ENCODE results near the gene VOPP1. TPM values are rescaled to one million over a fixed set of nuclear protein-coding genes. Genes with fewer than 3 reads are reported as not detected.
A peak's percentile ranks its signal among the peaks of the same experiment; 100 is the strongest.
"Not testable (repeated sequence)": the region's sequence is repeated elsewhere in the genome, so short reads cannot be mapped to it uniquely, and the experiment has no call there.

The VOPP1 gene
- total RNA-seq, 1 donor from 2014 or later = 97.9 TPM

DNA sequence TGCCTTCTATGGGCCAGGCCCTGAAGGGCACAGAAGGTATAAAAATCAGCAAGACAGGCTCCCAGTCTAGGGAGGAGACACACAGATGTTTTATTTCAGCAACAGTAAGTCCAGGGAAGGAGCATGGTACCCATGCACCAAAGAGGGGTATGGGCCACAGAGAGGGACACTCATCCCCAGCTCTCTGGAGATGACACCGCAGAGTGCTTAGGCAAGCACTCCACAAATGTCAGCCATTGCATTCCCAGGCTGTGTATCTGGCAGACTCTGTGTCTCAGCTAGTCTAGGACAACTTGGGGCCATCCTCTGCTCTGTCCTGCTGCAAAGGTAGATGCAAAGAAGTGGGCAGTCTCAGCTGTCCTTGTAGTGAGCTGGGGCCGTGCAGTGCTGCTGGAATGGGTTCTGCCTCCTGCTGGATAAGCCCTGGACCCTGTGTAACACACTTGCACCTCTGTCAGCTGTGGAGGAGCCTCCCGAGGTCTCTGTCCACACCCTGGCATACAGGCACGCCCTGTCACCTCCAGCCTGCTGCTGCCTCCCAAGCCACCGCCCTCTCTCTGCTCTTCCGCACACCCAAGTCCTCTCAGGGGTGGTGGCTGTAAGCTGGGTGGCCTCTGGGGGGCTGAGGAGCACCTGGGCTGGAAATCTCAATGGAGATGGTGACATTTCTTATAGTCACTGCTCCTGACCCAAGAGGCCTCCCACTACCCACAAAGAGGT, 57.6 kb downstream of the VOPP1 start:
- TF ChIP-seq, protein P1, sequence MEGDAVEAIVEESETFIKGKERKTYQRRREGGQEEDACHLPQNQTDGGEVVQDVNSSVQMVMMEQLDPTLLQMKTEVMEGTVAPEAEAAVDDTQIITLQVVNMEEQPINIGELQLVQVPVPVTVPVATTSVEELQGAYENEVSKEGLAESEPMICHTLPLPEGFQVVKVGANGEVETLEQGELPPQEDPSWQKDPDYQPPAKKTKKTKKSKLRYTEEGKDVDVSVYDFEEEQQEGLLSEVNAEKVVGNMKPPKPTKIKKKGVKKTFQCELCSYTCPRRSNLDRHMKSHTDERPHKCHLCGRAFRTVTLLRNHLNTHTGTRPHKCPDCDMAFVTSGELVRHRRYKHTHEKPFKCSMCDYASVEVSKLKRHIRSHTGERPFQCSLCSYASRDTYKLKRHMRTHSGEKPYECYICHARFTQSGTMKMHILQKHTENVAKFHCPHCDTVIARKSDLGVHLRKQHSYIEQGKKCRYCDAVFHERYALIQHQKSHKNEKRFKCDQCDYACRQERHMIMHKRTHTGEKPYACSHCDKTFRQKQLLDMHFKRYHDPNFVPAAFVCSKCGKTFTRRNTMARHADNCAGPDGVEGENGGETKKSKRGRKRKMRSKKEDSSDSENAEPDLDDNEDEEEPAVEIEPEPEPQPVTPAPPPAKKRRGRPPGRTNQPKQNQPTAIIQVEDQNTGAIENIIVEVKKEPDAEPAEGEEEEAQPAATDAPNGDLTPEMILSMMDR (IDR thresholded peaks at IDR 0.05; ENCODE audit: insufficient read depth, low read length, severe bottlenecking) = no peak
- no peak overlapping the region for H3K4me3 ChIP-seq (ENCODE audit: low read depth, low read length)
- H3K36me3 ChIP-seq (ENCODE audit: control insufficient read depth, insufficient read depth, low read length) = peaks cover 11% of the 10 kb centered on the region
- no peak for DNase-seq (ENCODE audit: low read depth)
- peak; percentile 40 for FAIRE-seq
- no peaks in the 10 kb centered on the region for H3K27me3 ChIP-seq (ENCODE audit: control insufficient read depth, insufficient read depth, low read length)

DNA sequence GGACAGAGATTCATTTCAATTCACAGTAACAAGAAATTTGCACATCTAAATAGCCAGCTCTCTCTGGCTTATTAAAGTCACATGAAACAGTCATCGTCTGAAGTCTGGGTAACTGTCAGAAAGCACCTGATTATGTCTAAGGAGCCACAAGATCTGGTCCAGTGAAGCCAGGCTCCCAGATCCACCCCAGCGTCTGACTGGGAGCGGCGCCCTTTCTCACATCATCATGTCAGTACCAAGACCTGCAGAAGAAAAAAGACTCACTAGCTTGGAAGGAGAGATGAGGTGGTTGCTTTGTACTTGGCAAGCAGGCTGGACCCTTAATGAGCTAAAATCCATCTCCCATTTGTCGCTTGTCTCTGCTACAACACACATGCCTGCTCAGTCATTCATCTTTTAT, 58.4 kb downstream of the VOPP1 start:
- no peak overlapping the region for H3K4me3 ChIP-seq (ENCODE audit: low read depth, low read length)
- H3K27me3 ChIP-seq (ENCODE audit: control insufficient read depth, insufficient read depth, low read length) = no peaks in the 10 kb centered on the region
- peak; percentile 18 for FAIRE-seq
- TF ChIP-seq, protein P1 (IDR thresholded peaks at IDR 0.05; ENCODE audit: insufficient read depth, low read length, severe bottlenecking) = no peak
- peaks cover 11% of the 10 kb centered on the region for H3K36me3 ChIP-seq (ENCODE audit: control insufficient read depth, insufficient read depth, low read length)
- DNase-seq (ENCODE audit: low read depth) = no peak

DNA sequence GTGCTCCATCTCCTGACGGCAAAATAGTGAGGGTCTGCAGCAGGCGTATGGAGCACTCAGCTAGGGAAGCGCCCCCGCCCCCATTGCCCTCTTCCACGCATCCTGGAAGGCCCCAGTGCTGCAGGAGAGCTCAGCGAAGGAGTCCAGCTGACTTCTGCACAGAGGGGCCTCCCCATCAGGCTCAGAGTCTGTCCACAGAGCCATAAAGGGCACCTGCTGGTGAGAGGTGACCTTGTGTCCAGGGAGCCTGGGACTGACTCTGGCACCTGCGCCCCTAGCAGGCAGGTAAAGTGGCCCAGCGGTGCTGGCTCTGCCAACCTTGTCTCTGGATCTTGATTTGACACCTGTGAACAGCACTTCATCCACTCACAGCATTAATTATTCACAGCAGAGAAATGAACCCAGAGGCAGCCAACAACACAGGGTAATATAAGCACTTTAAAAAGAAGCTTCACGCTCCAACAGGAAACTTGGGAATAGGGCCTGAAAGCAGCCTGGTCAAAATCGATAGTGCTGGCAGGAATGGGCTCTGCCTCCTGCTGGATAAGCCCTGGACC, 59.6 kb downstream of the VOPP1 start:
- FAIRE-seq (no peak), DNase-seq (ENCODE audit: low read depth) (no peak)
- TF ChIP-seq, protein P1 (IDR thresholded peaks at IDR 0.05; ENCODE audit: insufficient read depth, low read length, severe bottlenecking) = no peak
- H3K4me3 ChIP-seq (ENCODE audit: low read depth, low read length) = no peak overlapping the region
- H3K36me3 ChIP-seq (ENCODE audit: control insufficient read depth, insufficient read depth, low read length) = peaks cover 10% of the 10 kb centered on the region
- no peaks in the 10 kb centered on the region for H3K27me3 ChIP-seq (ENCODE audit: control insufficient read depth, insufficient read depth, low read length)

DNA sequence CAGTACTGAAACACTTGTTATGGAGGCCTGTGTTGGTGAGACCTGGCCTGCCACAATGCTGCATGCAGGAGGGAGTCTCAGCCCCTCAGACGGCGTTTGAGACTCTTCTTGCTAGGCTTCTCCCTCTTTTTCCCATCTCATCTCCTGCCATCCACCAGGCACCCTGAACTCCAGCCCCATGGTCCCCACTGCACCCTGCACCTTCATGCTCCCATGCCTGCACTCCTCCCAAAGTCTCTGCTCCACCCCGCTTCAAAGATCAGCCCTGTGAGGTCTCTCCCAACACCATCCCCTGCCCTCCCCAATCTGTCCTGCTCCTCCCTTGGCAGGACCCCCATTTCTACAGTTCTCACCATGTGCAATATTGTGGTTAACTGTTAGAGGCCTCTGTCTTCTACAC, 61.7 kb downstream of the VOPP1 start:
- DNase-seq (ENCODE audit: low read depth) (no peak), FAIRE-seq (no peak)
- Histone ChIP-seq H3K27me3 (ENCODE audit: control insufficient read depth, insufficient read depth, low read length) (no peaks in the 10 kb centered on the region), H3K4me3 (ENCODE audit: low read depth, low read length) (no peak overlapping the region), H3K36me3 (ENCODE audit: control insufficient read depth, insufficient read depth, low read length) (peaks cover 4% of the 10 kb centered on the region)
- TF ChIP-seq, protein P1 (IDR thresholded peaks at IDR 0.05; ENCODE audit: insufficient read depth, low read length, severe bottlenecking) = no peak

DNA sequence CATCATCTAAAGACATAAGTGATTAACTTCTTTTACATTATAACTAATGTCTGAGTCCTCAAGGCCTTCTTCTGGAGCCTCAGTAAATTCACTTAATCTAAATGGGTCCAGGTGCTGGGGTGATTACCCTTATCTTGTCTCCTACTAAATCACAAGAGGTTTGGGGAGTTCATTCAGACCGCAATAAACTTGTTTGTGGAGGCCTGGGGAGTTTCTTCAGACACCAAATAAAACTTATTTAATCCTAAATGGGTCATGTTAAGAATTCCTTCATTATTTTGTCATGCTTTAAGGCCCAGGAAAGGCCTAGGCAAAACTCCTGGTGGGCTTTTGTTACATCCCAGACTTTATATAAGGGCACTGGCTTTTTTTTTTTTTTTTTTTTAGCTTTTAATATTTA, 62.1 kb downstream of the VOPP1 start:
- not testable (repeated sequence) for FAIRE-seq; H3K27me3 ChIP-seq (ENCODE audit: control insufficient read depth, insufficient read depth, low read length); H3K36me3 ChIP-seq (ENCODE audit: control insufficient read depth, insufficient read depth, low read length); H3K4me3 ChIP-seq (ENCODE audit: low read depth, low read length); DNase-seq (ENCODE audit: low read depth)

DNA sequence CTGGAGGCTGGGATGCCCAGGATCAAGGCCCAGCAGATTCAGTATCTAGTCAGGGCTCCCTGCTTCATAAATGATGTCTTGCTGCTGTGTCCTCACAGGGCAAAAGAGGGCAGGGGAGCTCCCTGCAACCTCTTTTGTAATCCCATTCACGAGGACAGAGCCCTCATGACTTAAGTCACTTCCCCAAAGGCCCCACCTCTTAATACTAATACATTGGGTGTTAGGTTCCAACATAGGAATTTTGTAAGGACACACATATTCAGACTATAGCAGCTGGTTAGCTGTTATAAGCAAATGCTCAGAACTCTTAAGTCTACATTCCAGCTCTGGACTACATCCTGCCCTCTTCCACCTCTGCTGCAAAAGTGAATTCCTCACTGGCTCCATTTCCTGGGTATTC, 63.0 kb downstream of the VOPP1 start:
- TF ChIP-seq, protein P1 (IDR thresholded peaks at IDR 0.05; ENCODE audit: insufficient read depth, low read length, severe bottlenecking) = no peak
- no peaks in the 10 kb centered on the region for H3K36me3 ChIP-seq (ENCODE audit: control insufficient read depth, insufficient read depth, low read length)
- DNase-seq (ENCODE audit: low read depth) (no peak), FAIRE-seq (no peak)
- H3K4me3 ChIP-seq (ENCODE audit: low read depth, low read length) = no peak overlapping the region
- H3K27me3 ChIP-seq (ENCODE audit: control insufficient read depth, insufficient read depth, low read length) = no peaks in the 10 kb centered on the region
